ENCODE results near the gene GIPR. TPM values are rescaled to one million over a fixed set of nuclear protein-coding genes. Genes with fewer than 3 reads are reported as not detected.
A peak's percentile ranks its signal among the peaks of the same experiment; 100 is the strongest.

Gene GIPR
- total and polyA plus RNA-seq, 10 of the 15 experiments (the other 5 are each of a cell fraction or from before 2014, with no cell fraction given) = 1.7 to 26.3 (median 13.7) TPM

DNA sequence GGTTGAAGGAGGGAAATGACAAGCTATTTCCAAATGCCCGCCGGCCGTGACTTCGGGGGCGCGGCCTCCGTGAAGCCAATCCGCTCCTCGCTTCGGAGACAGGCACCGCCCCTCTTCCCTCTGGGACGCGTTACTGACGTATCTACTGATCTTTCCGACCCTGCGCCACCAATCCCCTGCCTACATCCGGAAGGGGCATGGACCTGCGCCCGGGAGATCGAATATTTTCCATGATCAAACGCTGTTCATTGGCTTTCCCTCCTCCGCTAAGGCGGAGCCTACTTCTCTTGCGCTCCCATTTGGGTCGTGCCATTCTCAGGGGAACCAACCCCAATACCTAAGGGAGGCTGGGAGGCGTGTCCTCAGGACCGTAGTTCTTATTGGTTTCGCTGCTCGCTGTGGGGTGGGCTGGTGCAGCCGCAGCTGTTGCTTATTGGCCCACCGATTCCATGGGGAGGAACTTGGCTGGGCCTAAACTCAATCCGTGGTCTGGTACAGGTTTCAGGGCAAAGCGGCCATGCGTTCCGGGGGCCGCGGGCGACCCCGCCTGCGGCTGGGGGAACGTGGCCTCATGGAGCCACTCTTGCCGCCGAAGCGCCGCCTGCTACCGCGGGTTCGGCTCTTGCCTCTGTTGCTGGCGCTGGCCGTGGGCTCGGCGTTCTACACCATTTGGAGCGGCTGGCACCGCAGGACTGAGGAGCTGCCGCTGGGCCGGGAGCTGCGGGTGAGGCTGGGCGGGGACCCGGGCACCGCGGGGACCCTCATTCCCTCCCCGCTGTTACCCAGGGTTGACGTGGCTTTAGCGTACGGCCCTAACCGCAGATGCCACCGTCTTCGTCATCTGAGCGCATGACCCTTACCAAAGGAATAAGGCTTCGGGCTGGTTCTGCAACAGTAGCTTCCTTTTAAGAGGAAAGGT, 24.4 kb downstream of the GIPR start, which contains the start of gene QPCTL (continued):
- TF ChIP-seq, protein P1, sequence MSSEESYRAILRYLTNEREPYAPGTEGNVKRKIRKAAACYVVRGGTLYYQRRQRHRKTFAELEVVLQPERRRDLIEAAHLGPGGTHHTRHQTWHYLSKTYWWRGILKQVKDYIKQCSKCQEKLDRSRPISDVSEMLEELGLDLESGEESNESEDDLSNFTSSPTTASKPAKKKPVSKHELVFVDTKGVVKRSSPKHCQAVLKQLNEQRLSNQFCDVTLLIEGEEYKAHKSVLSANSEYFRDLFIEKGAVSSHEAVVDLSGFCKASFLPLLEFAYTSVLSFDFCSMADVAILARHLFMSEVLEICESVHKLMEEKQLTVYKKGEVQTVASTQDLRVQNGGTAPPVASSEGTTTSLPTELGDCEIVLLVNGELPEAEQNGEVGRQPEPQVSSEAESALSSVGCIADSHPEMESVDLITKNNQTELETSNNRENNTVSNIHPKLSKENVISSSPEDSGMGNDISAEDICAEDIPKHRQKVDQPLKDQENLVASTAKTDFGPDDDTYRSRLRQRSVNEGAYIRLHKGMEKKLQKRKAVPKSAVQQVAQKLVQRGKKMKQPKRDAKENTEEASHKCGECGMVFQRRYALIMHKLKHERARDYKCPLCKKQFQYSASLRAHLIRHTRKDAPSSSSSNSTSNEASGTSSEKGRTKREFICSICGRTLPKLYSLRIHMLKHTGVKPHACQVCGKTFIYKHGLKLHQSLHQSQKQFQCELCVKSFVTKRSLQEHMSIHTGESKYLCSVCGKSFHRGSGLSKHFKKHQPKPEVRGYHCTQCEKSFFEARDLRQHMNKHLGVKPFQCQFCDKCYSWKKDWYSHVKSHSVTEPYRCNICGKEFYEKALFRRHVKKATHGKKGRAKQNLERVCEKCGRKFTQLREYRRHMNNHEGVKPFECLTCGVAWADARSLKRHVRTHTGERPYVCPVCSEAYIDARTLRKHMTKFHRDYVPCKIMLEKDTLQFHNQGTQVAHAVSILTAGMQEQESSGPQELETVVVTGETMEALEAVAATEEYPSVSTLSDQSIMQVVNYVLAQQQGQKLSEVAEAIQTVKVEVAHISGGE (CRISPR knock-in tag; IDR thresholded peaks at IDR 0.05) = no peak
- TF ChIP-seq IKZF1 (conservative IDR thresholded peaks at IDR 0.05) (no peak), TCF3 (IDR thresholded peaks at IDR 0.05; ENCODE audit: borderline replicate concordance, insufficient read depth, low read depth, low read length) (peak; percentile 45; the same call in 1 of the 2 replicates), TCF7 (IDR thresholded peaks at IDR 0.05; ENCODE audit: borderline replicate concordance) (no peak), CBFB (IDR thresholded peaks at IDR 0.05; ENCODE audit: low read depth) (no peak; the same call in 1 of the 2 replicates), GATAD2B (conservative IDR thresholded peaks at IDR 0.05; ENCODE audit: low read depth) (peak; percentile 48), BCL3 (IDR thresholded peaks at IDR 0.05; ENCODE audit: borderline replicate concordance, insufficient read depth, low read depth, low read length, poor library complexity, severe bottlenecking) (no peak), SPI1 (IDR thresholded peaks at IDR 0.05; ENCODE audit: borderline replicate concordance, insufficient read depth, low read depth, low read length) (peak; percentile 47; the same call in 1 of the 2 replicates), POLR2A (IDR thresholded peaks at IDR 0.05; ENCODE audit: low read depth, low read length) (peak; percentile 93), ELK1 (IDR thresholded peaks at IDR 0.05; ENCODE audit: low read depth, low read length) (no peak; the same call in 1 of the 2 replicates), EZH2 (IDR thresholded peaks at IDR 0.05; ENCODE audit: borderline replicate concordance, control insufficient read depth, low read depth, low read length) (no peak), RFX5 (IDR thresholded peaks at IDR 0.05; ENCODE audit: low read depth, low read length) (peak; percentile 72), IRF5 (IDR thresholded peaks at IDR 0.05; ENCODE audit: borderline replicate concordance) (no peak), CHD2 (IDR thresholded peaks at IDR 0.05; ENCODE audit: borderline replicate concordance, low read depth, low read length) (peak; percentile 86), BACH1 (IDR thresholded peaks at IDR 0.05; ENCODE audit: borderline replicate concordance) (peak; percentile 59; the same call in 1 of the 2 replicates), DPF2 (IDR thresholded peaks at IDR 0.05) (peak; percentile 72), RELA (IDR thresholded peaks at IDR 0.05; ENCODE audit: borderline replicate concordance, partially characterized antibody) (no peak)
- TF ChIP-seq, protein P2, sequence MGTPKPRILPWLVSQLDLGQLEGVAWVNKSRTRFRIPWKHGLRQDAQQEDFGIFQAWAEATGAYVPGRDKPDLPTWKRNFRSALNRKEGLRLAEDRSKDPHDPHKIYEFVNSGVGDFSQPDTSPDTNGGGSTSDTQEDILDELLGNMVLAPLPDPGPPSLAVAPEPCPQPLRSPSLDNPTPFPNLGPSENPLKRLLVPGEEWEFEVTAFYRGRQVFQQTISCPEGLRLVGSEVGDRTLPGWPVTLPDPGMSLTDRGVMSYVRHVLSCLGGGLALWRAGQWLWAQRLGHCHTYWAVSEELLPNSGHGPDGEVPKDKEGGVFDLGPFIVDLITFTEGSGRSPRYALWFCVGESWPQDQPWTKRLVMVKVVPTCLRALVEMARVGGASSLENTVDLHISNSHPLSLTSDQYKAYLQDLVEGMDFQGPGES (IDR thresholded peaks at IDR 0.05) = peak; percentile 74; the same call in 1 of the 2 replicates
- TF ChIP-seq, protein P3, sequence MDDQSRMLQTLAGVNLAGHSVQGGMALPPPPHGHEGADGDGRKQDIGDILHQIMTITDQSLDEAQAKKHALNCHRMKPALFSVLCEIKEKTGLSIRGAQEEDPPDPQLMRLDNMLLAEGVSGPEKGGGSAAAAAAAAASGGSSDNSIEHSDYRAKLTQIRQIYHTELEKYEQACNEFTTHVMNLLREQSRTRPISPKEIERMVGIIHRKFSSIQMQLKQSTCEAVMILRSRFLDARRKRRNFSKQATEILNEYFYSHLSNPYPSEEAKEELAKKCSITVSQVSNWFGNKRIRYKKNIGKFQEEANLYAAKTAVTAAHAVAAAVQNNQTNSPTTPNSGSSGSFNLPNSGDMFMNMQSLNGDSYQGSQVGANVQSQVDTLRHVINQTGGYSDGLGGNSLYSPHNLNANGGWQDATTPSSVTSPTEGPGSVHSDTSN (IDR thresholded peaks at IDR 0.05; ENCODE audit: insufficient replicate concordance, low read depth, low read length) = peak; percentile 49
